Loucy (cell line): ENCODE results near the gene ZNRD2.

Source experiments
- H2AFZ ChIP-seq: fragments of 200-600 bp; sonication (generic); 2 replicates; pipeline ENCODE4 v1.6.0; 2016; ENCODE audit warnings: antibody characterized with exemption, mild to moderate bottlenecking, low read length, moderate library complexity
- H3F3A ChIP-seq: fragments of 200-600 bp; 2 replicates; pipeline ENCODE4 v1.6.0; 2016; ENCODE audit warnings: antibody characterized with exemption, low read depth, mild to moderate bottlenecking
- H3K27me3 ChIP-seq: fragments of 200-600 bp; sonication (generic); 2 replicates; pipeline ENCODE4 v1.6.1; 2014; ENCODE audit warnings: low read length, mild to moderate bottlenecking; ENCODE audit not compliant: insufficient read depth, poor library complexity, severe bottlenecking
- H3K36me3 ChIP-seq: fragments of 200-600 bp; sonication (generic); 2 replicates; pipeline ENCODE4 v1.6.1; 2016; ENCODE audit warnings: low read length; ENCODE audit not compliant: insufficient read depth
- H3K4me1 ChIP-seq: fragments of 200-600 bp; sonication (generic); 2 replicates; pipeline ENCODE4 v1.5.1; 2014; ENCODE audit warnings: low read length, mild to moderate bottlenecking; ENCODE audit not compliant: insufficient read depth, poor library complexity, severe bottlenecking
- H3K4me2 ChIP-seq: fragments of 200-600 bp; sonication (generic); 2 replicates; pipeline ENCODE4 v1.6.0; 2014; ENCODE audit warnings: antibody characterized with exemption, low read length, low read depth, mild to moderate bottlenecking; ENCODE audit not compliant: poor library complexity, severe bottlenecking
- H3K4me3 ChIP-seq: fragments of 200-600 bp; sonication (generic); 2 replicates; pipeline ENCODE4 v1.5.1; 2014; ENCODE audit warnings: low read length, mild to moderate bottlenecking, mixed read lengths; ENCODE audit not compliant: poor library complexity, severe bottlenecking
- H3K79me2 ChIP-seq: fragments of 200-600 bp; sonication (generic); 2 replicates; pipeline ENCODE4 v1.6.1; 2014; ENCODE audit warnings: low read length; ENCODE audit not compliant: insufficient read depth
- H3K9ac ChIP-seq: fragments of 200-600 bp; sonication (generic); 2 replicates; pipeline ENCODE4 v1.6.0; 2014; ENCODE audit warnings: mild to moderate bottlenecking, low read depth, low read length, moderate library complexity; ENCODE audit not compliant: poor library complexity, severe bottlenecking
- H3K9me2 ChIP-seq: fragments of 200-600 bp; sonication (generic); replicated peaks from 2 replicates; pipeline ENCODE4 v1.6.1; 2016; ENCODE audit warnings: low read depth, low read length, mixed read lengths
- H3K9me3 ChIP-seq: fragments of 200-600 bp; sonication (generic); 2 replicates; pipeline ENCODE4 v1.6.1; 2014; ENCODE audit warnings: mild to moderate bottlenecking, antibody characterized with exemption, low read length, low read depth; ENCODE audit not compliant: insufficient read depth
- H4K20me1 ChIP-seq: fragments of 200-600 bp; sonication (generic); 2 replicates; pipeline ENCODE4 v1.6.0; 2014; ENCODE audit warnings: antibody characterized with exemption, low read length, mild to moderate bottlenecking; ENCODE audit not compliant: insufficient read depth, poor library complexity, severe bottlenecking
- CTCF ChIP-seq: fragments of 200-600 bp; sonication (generic); conservative IDR thresholded peaks from 2 replicates; pipeline ENCODE4 v1.5.1; 2014; ENCODE audit warnings: mild to moderate bottlenecking, antibody characterized with exemption, low read length
- EZH2phosphoT487 ChIP-seq: fragments of 200-600 bp; IDR thresholded peaks from 2 replicates; pipeline ENCODE4 v1.6.1; 2018; ENCODE audit warnings: antibody characterized with exemption, mild to moderate bottlenecking, moderate library complexity, borderline replicate concordance

Gene ZNRD2

GRCh38 chr11:65595131-65595530, 24.9 kb downstream of the ZNRD2 start:
- Histone ChIP-seq H3K9ac (no peak overlapping the region), H3K36me3 (peaks cover 6% of the 10 kb centered on the region; the same call in 1 of the 2 replicates)

GRCh38 chr11:65595543-65596281, 25.4 kb downstream of the ZNRD2 start, which contains the start of gene KCNK7:
TSS of gene KCNK7 (minus strand) at chr11:65595800. CDS start at chr11:65595772, 28 bp downstream.
- Histone ChIP-seq H3K9me2 (no peaks in the 10 kb centered on the region), H3K9me3 (no peaks in the 10 kb centered on the region), H3F3A (no peaks in the 10 kb centered on the region), H3K4me3 (no peak within 1 kb of the TSS), H3K4me1 (no peaks in the 10 kb centered on the region), H3K27me3 (no peaks in the 10 kb centered on the region), H3K79me2 (no peaks in the 10 kb centered on the region), H3K36me3 (peaks cover 6% of the 10 kb centered on the region; the same call in 1 of the 2 replicates), H2AFZ (no peak within 1 kb of the TSS), H4K20me1 (no peaks in the 10 kb centered on the region), H3K9ac (no peak within 1 kb of the TSS), H3K4me2 (no peak within 1 kb of the TSS)
- TF ChIP-seq EZH2phosphoT487: no peak
- no peak for TF ChIP-seq CTCF

More at GRCh38 chr11:65595131-65595530, 24.9 kb downstream of the ZNRD2 start:
- no peaks in the 10 kb centered on the region for H3K79me2 ChIP-seq
- H3K4me3 ChIP-seq: no peak overlapping the region
- no peaks in the 10 kb centered on the region for H3K4me1 ChIP-seq
- no peaks in the 10 kb centered on the region for H3K9me2 ChIP-seq
- H4K20me1 ChIP-seq: no peaks in the 10 kb centered on the region
- no peaks in the 10 kb centered on the region for H3K27me3 ChIP-seq
- TF ChIP-seq CTCF: no peak
- H3K4me2 ChIP-seq: no peak overlapping the region
- no peak overlapping the region for H2AFZ ChIP-seq
- H3F3A ChIP-seq: no peaks in the 10 kb centered on the region
- H3K9me3 ChIP-seq: no peaks in the 10 kb centered on the region

- peaks cover 6% of the 10 kb centered on the region; the same call in 1 of the 2 replicates for H3K36me3 ChIP-seq
- H3K9me2 ChIP-seq: no peaks in the 10 kb centered on the region
- no peaks in the 10 kb centered on the region for H4K20me1 ChIP-seq
- H2AFZ ChIP-seq: no peak overlapping the region
- H3K79me2 ChIP-seq: no peaks in the 10 kb centered on the region
- H3K4me3 ChIP-seq: no peak overlapping the region
- no peak overlapping the region for H3K9ac ChIP-seq
- no peaks in the 10 kb centered on the region for H3K27me3 ChIP-seq
- no peak for TF ChIP-seq EZH2phosphoT487
- no peak for TF ChIP-seq CTCF
- no peak overlapping the region for H3K4me2 ChIP-seq
- no peaks in the 10 kb centered on the region for H3F3A ChIP-seq
- H3K9me3 ChIP-seq: no peaks in the 10 kb centered on the region
- no peaks in the 10 kb centered on the region for H3K4me1 ChIP-seq
These were observed 26.2 kb downstream of the ZNRD2 start for GRCh38 chr11:65596520-65596919.
